Upper lobe of left lung (tissue), 6 donors: ENCODE results near the gene KCNMA1. TPM values are rescaled to one million over a fixed set of nuclear protein-coding genes. Genes with fewer than 3 reads are reported as not detected.
A peak's percentile ranks its signal among the peaks of the same experiment; 100 is the strongest.

Source experiments
- ATAC-seq, 2 donors: fragments of 200-7000 bp; cut with Tn5 transposase; one replicate each; pipeline ENCODE4 v1.9.1; 2022; ENCODE audit warnings: mild to moderate bottlenecking in 2 of 2, moderate library complexity in 2 of 2; ENCODE audit not compliant: low FRiP score in 2 of 2
- DNase-seq, 2 donors: peaks; one replicate each; pipeline ENCODE4 v3.0.0-alpha.2; 2019 to 2020
- H3K27ac ChIP-seq, 4 donors: fragments of 200-600 bp; sonication (generic); one replicate each; pipeline ENCODE4 v1.5.1; 2016 to 2019
- H3K27me3 ChIP-seq, 4 donors: fragments of 200-600 bp; sonication (generic); one replicate each; pipeline ENCODE4 v1.5.1; 2017 to 2019
- H3K36me3 ChIP-seq, 4 donors: fragments of 200-600 bp; sonication (generic); one replicate each; pipeline ENCODE4 v1.5.1; 2016 to 2019
- H3K4me1 ChIP-seq, 4 donors: fragments of 200-600 bp; sonication (generic); one replicate each; pipeline ENCODE4 v1.5.1; 2018 to 2019
- H3K4me3 ChIP-seq, 4 donors: fragments of 200-600 bp; sonication (generic); one replicate each; pipeline ENCODE4 v1.5.1; 2017 to 2019; ENCODE audit warnings: mild to moderate bottlenecking in 2 of 4, moderate library complexity in 1 of 4
- H3K9me3 ChIP-seq, 4 donors: fragments of 200-600 bp; sonication (generic); one replicate each; pipeline ENCODE4 v1.5.1; 2018 to 2019
- CTCF ChIP-seq, 6 experiments: fragments of 450-650 bp in 4 of 6; fragments of 200-600 bp in 2 of 6; sonication (generic) in 2 of 6; IDR thresholded peaks; one replicate each; pipeline ENCODE4 v1.5.1; 2016 to 2019; ENCODE audit warnings: antibody characterized with exemption in 6 of 6
- EP300 ChIP-seq, 4 donors: sonication (generic); formaldehyde crosslinking; IDR thresholded peaks; one replicate each; pipeline ENCODE4 v1.5.1; 2017; ENCODE audit warnings: antibody characterized with exemption in 4 of 4, control low read depth in 2 of 4
- POLR2A ChIP-seq, 4 donors: fragments of 450-650 bp; IDR thresholded peaks; one replicate each; pipeline ENCODE4 v1.5.1; 2016 to 2017; ENCODE audit warnings: antibody characterized with exemption in 4 of 4, mild to moderate bottlenecking in 2 of 4
- POLR2AphosphoS5 ChIP-seq, 2 donors: sonication (generic); formaldehyde crosslinking; IDR thresholded peaks; one replicate each; pipeline ENCODE4 v1.5.1; 2017; ENCODE audit warnings: antibody characterized with exemption in 2 of 2
- WGBS, 2 donors: methylation state at CpG; one replicate each; pipeline ENCODE4 v1.1.5; 2017 to 2018; 5-methylcytosine and 5-hydroxymethylcytosine counted together
- total RNA-seq, 6 donors: library from RNA; depleted of rRNA in 4 of 6; stranded (reverse); fragments of >200 nt in 4 of 6; gene quantifications; one replicate each; pipeline versions ENCODE4 v1.1.0 to v1.2.1, GENCODE V29; 2016 to 2021
- donor health status: DM: no; HTN: no; CAD: no; lungs with moderate emphysema.
- donor health status: DM: no; HTN: yes; CAD: no; lungs with severe emphysema.

The KCNMA1 gene
- total RNA-seq, 6 donors from 2014 or later, result 5.8 to 107 (median 22.0) TPM

GRCh38 chr10:77012812-77013500 lies 624.7 kb downstream of the KCNMA1 start:
- Histone ChIP-seq H3K36me3 (no peaks in the 10 kb centered on the region), H3K9me3 (no peaks in the 10 kb centered on the region), H3K4me3 (no peak overlapping the region), H3K4me1 (peaks cover 0 to 10% (median 3%) of the 10 kb centered on the region in 4 donors), H3K27me3 (no peaks in the 10 kb centered on the region), H3K27ac (peak overlapping the region in 3 of 4 donors; percentile 14 to 25 (median 23))
- ATAC-seq (no peak), DNase-seq (no peak)
- no peak for TF ChIP-seq POLR2A (IDR thresholded peaks at IDR 0.05)
- no peak for TF ChIP-seq EP300 (IDR thresholded peaks at IDR 0.05)
- TF ChIP-seq POLR2AphosphoS5 (IDR thresholded peaks at IDR 0.05), result no peak
- TF ChIP-seq CTCF (IDR thresholded peaks at IDR 0.05), result no peak
- WGBS, 2 donors, result 52 to 68% methylated on average over 2 of the region's 2 CpGs

- DNase-seq, result no peak
- TF ChIP-seq EP300 (IDR thresholded peaks at IDR 0.05), result no peak
- TF ChIP-seq POLR2A (IDR thresholded peaks at IDR 0.05), result no peak
- TF ChIP-seq CTCF (IDR thresholded peaks at IDR 0.05), result no peak
- TF ChIP-seq POLR2AphosphoS5 (IDR thresholded peaks at IDR 0.05), result no peak
- ATAC-seq, result peak in 1 of 2 donors; percentile 77
- no peaks in the 10 kb centered on the region for H3K36me3 ChIP-seq
- peaks cover 0 to 10% (median 3%) of the 10 kb centered on the region in 4 donors for H3K4me1 ChIP-seq
- H3K4me3 ChIP-seq, result no peak overlapping the region
- peak overlapping the region in 3 of 4 donors; percentile 14 to 25 (median 23) for H3K27ac ChIP-seq
- H3K27me3 ChIP-seq, result no peaks in the 10 kb centered on the region
- no peaks in the 10 kb centered on the region for H3K9me3 ChIP-seq
- 64% methylated on average over 11 of the region's 11 CpGs for WGBS, 2 donors
Observed at GRCh38 chr10:77011874-77012811, 625.5 kb downstream of the KCNMA1 start.

GRCh38 chr10:77010430-77010829 lies 627.2 kb downstream of the KCNMA1 start:
- no peaks in the 10 kb centered on the region for H3K36me3 ChIP-seq
- H3K4me3 ChIP-seq, result no peak overlapping the region
- no peak for DNase-seq
- no peaks in the 10 kb centered on the region for H3K9me3 ChIP-seq
- no peak for ATAC-seq
- TF ChIP-seq POLR2A (IDR thresholded peaks at IDR 0.05), result no peak
- TF ChIP-seq POLR2AphosphoS5 (IDR thresholded peaks at IDR 0.05), result no peak
- no peak for TF ChIP-seq EP300 (IDR thresholded peaks at IDR 0.05)
- TF ChIP-seq CTCF (IDR thresholded peaks at IDR 0.05), result no peak
- H3K27ac ChIP-seq, result no peak overlapping the region
- peaks cover 0 to 10% (median 3%) of the 10 kb centered on the region in 4 donors for H3K4me1 ChIP-seq
- WGBS, 2 donors, result 82 to 90% methylated on average over 3 of the region's 3 CpGs
- H3K27me3 ChIP-seq, result no peaks in the 10 kb centered on the region

- Histone ChIP-seq H3K27me3 (no peaks in the 10 kb centered on the region), H3K27ac (no peak overlapping the region), H3K4me1 (peaks cover 0 to 8% (median 2%) of the 10 kb centered on the region in 4 donors), H3K9me3 (no peaks in the 10 kb centered on the region), H3K36me3 (no peaks in the 10 kb centered on the region), H3K4me3 (no peak overlapping the region)
- 81 to 85% methylated on average over 5 of the region's 5 CpGs for WGBS, 2 donors
- DNase-seq (no peak), ATAC-seq (no peak)
- TF ChIP-seq EP300 (IDR thresholded peaks at IDR 0.05) (no peak), POLR2A (IDR thresholded peaks at IDR 0.05) (no peak), POLR2AphosphoS5 (IDR thresholded peaks at IDR 0.05) (no peak)
Observed at GRCh38 chr10:77007834-77008233, 629.8 kb downstream of the KCNMA1 start.

- H3K27me3 ChIP-seq, result no peaks in the 10 kb centered on the region
- TF ChIP-seq POLR2A (IDR thresholded peaks at IDR 0.05) (no peak), POLR2AphosphoS5 (IDR thresholded peaks at IDR 0.05) (no peak)
- no peaks in the 10 kb centered on the region for H3K36me3 ChIP-seq
- DNase-seq, result no peak
- peaks cover 0 to under 1% (median 0%) of the 10 kb centered on the region in 4 donors for H3K4me1 ChIP-seq
- H3K27ac ChIP-seq, result no peak overlapping the region
- WGBS, 2 donors, result 80 to 87% methylated on average over 2 of the region's 2 CpGs
- no peak overlapping the region for H3K4me3 ChIP-seq
- no peak for ATAC-seq
- no peaks in the 10 kb centered on the region for H3K9me3 ChIP-seq
Observed at GRCh38 chr10:77006836-77007511, 630.6 kb downstream of the KCNMA1 start.
